ENCODE measurements around the gene PCDHGB6. TPM values are rescaled to one million over a fixed set of nuclear protein-coding genes. Genes with fewer than 3 reads are reported as not detected.

The PCDHGB6 gene
- polyA plus RNA-seq, 2 of the 4 experiments (the other 2 are of a cell fraction), result 0.09 to 0.21 TPM

DNA sequence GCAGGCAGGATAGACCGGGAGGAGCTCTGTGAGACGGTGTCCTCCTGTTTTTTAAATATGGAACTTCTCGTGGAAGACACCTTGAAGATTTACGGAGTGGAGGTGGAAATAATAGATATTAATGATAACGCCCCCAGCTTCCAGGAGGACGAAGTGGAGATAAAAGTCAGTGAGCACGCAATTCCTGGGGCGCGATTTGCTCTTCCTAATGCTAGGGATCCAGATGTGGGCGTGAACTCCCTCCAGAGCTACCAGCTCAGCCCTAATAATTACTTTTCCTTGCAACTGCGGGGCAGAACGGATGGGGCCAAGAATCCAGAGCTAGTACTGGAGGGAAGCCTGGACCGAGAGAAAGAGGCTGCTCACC lies 13.7 kb downstream of the PCDHGB6 start:
- Histone ChIP-seq H3K4me1 (no peaks in the 10 kb centered on the region), H3K9me3 (peaks cover 73% of the 10 kb centered on the region), H3K4me2 (no peak overlapping the region), H3K4me3 (no peak overlapping the region), H3K27ac (no peak overlapping the region)
- ChIA-PET CTCF (interaction anchor here (1.1 to 1.8 kb wide), 7 partner anchors 9 to 143 kb away, joined by 3 to 7 read pairs (median 4); partner anchors contain the start of genes PCDHGA12, PCDHGA5 and PCDHGB6), POLR2A (no interaction called here)
- FAIRE-seq (no peak), ATAC-seq (no peak), DNase-seq (ENCODE audit: low read depth in 1 of 2, low spot score in 1 of 2) (no peak)
- no peak for TF ChIP-seq RNF2 (IDR thresholded peaks at IDR 0.05; ENCODE audit: borderline replicate concordance, low read depth)
- TF ChIP-seq FOSB (CRISPR knock-in tag; IDR thresholded peaks at IDR 0.05), result no peak
- TF ChIP-seq CBX8 (IDR thresholded peaks at IDR 0.05), result no peak
- TF ChIP-seq FOSL2 (IDR thresholded peaks at IDR 0.05), result no peak
- TF ChIP-seq FOSL2 (CRISPR knock-in tag; IDR thresholded peaks at IDR 0.05), result no peak
- WGBS (ENCODE audit: missing lambda C conversion rate), result 47% methylated on average over 13 of the region's 13 CpGs

DNA sequence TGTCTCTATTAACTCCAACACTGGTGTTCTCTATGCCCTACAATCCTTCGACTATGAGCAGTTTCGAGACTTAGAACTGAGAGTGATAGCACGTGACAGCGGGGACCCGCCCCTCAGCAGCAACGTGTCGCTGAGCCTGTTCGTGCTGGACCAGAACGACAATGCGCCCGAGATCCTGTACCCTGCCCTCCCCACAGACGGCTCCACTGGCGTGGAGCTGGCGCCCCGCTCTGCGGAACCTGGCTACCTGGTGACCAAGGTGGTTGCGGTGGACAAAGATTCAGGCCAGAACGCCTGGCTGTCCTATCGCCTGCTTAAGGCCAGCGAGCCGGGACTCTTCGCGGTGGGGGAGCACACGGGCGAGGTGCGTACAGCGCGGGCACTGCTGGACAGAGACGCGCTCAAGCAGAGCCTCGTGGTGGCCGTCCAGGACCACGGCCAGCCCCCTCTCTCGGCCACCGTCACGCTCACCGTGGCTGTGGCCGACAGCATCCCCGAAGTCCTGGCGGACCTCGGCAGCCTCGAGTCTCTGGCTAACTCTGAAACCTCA lies 15.0 kb downstream of the PCDHGB6 start:
- no peak overlapping the region for H3K4me3 ChIP-seq
- TF ChIP-seq MYC (IDR thresholded peaks at IDR 0.05; ENCODE audit: borderline replicate concordance, low read length) (no peak), HOXB13 (CRISPR knock-in tag; IDR thresholded peaks at IDR 0.05; ENCODE audit: low read depth) (no peak), ELK1 (IDR thresholded peaks at IDR 0.05; ENCODE audit: low read depth, low read length) (no peak), GATA3 (IDR thresholded peaks at IDR 0.05; ENCODE audit: borderline replicate concordance) (no peak), POLR2A (IDR thresholded peaks at IDR 0.05; ENCODE audit: low read length) (no peak), JUN (IDR thresholded peaks at IDR 0.05) (no peak)
- no peak overlapping the region for H3K27ac ChIP-seq
- POLR2A ChIA-PET, result no interaction called here
- FAIRE-seq (no peak), ATAC-seq (no peak), DNase-seq (ENCODE audit: low read depth in 1 of 2, low spot score in 1 of 2) (no peak)
- peaks cover 81% of the 10 kb centered on the region for H3K9me3 ChIP-seq
- H3K4me1 ChIP-seq, result no peaks in the 10 kb centered on the region
- CTCF ChIA-PET, result interaction anchor here (1.2 to 1.5 kb wide), 2 partner anchors 73 to 141 kb away, joined by 3 to 7 read pairs; partner anchors contain the start of gene PCDHGB1
- WGBS (ENCODE audit: missing lambda C conversion rate), result 81% methylated on average over 25 of the region's 42 CpGs
- H3K4me2 ChIP-seq, result no peak overlapping the region

DNA sequence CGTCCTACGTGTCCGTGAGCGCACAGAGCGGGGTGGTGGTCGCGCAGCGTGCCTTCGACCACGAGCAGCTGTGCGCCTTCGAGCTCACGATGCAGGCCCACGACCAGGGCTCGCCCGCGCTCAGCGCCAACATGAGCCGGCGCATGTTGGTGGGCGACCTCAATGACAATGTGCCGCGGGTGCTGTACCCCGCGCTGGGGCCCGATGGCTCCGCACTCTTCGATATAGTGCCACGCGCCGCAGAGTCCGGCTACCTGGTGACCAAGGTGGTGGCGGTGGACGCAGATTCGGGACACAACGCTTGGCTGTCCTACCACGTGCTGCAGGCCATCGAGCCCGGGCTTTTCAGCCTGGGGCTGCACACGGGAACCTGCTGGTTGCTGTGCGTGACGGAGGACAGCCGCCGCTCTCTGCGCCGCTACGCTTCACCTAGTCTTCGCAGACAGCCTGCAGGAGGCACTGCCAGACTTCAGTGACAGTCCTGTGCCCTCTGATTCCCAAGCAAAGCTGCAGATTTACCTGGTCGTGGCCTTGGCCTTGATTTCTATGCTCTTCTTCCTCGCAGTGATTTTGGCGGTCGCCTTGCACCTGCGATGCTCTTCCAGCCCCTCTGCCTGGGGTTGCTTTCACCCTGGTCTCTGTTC lies 20.1 kb downstream of the PCDHGB6 start:
- Histone ChIP-seq H3K4me1 (no peaks in the 10 kb centered on the region), H3K4me2 (no peak overlapping the region), H3K27ac (no peak overlapping the region), H3K4me3 (no peak overlapping the region), H3K9me3 (peaks cover 75% of the 10 kb centered on the region)
- CTCF ChIA-PET, result interaction anchor here (0.6 to 1.6 kb wide), 3 partner anchors 58 to 131 kb away, joined by 3 read pairs; partner anchors contain the start of gene PCDHGB3
- 83% methylated on average over 41 of the region's 53 CpGs for WGBS (ENCODE audit: missing lambda C conversion rate)
- TF ChIP-seq BCL3 (IDR thresholded peaks at IDR 0.05) (no peak), JUNB (IDR thresholded peaks at IDR 0.05) (no peak), GATA3 (IDR thresholded peaks at IDR 0.05; ENCODE audit: borderline replicate concordance) (no peak), MYC (IDR thresholded peaks at IDR 0.05; ENCODE audit: borderline replicate concordance, low read length) (no peak), FOXS1 (CRISPR knock-in tag; IDR thresholded peaks at IDR 0.05) (no peak), E2F6 (IDR thresholded peaks at IDR 0.05; ENCODE audit: borderline replicate concordance, low read depth) (no peak), POLR2A (IDR thresholded peaks at IDR 0.05; ENCODE audit: low read length) (no peak), HOXA7 (CRISPR knock-in tag; IDR thresholded peaks at IDR 0.05) (no peak), SREBF2 (IDR thresholded peaks at IDR 0.05) (no peak), EP300 (IDR thresholded peaks at IDR 0.05) (no peak), CEBPB (IDR thresholded peaks at IDR 0.05) (no peak)
- TF ChIP-seq, protein P1, sequence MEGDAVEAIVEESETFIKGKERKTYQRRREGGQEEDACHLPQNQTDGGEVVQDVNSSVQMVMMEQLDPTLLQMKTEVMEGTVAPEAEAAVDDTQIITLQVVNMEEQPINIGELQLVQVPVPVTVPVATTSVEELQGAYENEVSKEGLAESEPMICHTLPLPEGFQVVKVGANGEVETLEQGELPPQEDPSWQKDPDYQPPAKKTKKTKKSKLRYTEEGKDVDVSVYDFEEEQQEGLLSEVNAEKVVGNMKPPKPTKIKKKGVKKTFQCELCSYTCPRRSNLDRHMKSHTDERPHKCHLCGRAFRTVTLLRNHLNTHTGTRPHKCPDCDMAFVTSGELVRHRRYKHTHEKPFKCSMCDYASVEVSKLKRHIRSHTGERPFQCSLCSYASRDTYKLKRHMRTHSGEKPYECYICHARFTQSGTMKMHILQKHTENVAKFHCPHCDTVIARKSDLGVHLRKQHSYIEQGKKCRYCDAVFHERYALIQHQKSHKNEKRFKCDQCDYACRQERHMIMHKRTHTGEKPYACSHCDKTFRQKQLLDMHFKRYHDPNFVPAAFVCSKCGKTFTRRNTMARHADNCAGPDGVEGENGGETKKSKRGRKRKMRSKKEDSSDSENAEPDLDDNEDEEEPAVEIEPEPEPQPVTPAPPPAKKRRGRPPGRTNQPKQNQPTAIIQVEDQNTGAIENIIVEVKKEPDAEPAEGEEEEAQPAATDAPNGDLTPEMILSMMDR (IDR thresholded peaks at IDR 0.05), result no peak
- TF ChIP-seq, protein P2, sequence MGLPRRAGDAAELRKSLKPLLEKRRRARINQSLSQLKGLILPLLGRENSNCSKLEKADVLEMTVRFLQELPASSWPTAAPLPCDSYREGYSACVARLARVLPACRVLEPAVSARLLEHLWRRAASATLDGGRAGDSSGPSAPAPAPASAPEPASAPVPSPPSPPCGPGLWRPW (IDR thresholded peaks at IDR 0.05), result no peak
- POLR2A ChIA-PET, result no interaction called here
- no peak for FAIRE-seq
- no peak for ATAC-seq
- no peak for DNase-seq (ENCODE audit: low read depth in 1 of 2, low spot score in 1 of 2)

Measured in A549 (cell line).